ENCODE measurements around the gene ARHGAP1.

ARHGAP1 gene

GRCh38 chr11:46741600-46742484 lies 41.4 kb upstream of the ARHGAP1 start:
- no peak overlapping the region for H3K4me3 ChIP-seq (replicated peaks in 1 of 2; ENCODE audit: low read depth in 2 of 2, low read length in 2 of 2)
- no peak for DNase-seq (ENCODE audit: low read depth in 2 of 2)
- TF ChIP-seq CTCF (IDR thresholded peaks at IDR 0.05; ENCODE audit: low read depth, low read length), result no peak

- no peak for TF ChIP-seq CTCF (IDR thresholded peaks at IDR 0.05; ENCODE audit: low read depth, low read length)
- no peak for DNase-seq (ENCODE audit: low read depth in 2 of 2)
- no peak overlapping the region for H3K4me3 ChIP-seq (replicated peaks in 1 of 2; ENCODE audit: low read depth in 2 of 2, low read length in 2 of 2)
Measured at GRCh38 chr11:46738887-46739286, 38.5 kb upstream of the ARHGAP1 start.

- no peak for TF ChIP-seq CTCF (IDR thresholded peaks at IDR 0.05; ENCODE audit: low read depth, low read length)
- no peak for DNase-seq (ENCODE audit: low read depth in 2 of 2)
- no peak overlapping the region for H3K4me3 ChIP-seq (replicated peaks in 1 of 2; ENCODE audit: low read depth in 2 of 2, low read length in 2 of 2)
Measured at GRCh38 chr11:46737699-46738098, 37.3 kb upstream of the ARHGAP1 start.

- no peak for DNase-seq (ENCODE audit: low read depth in 2 of 2)
- no peak for TF ChIP-seq CTCF (IDR thresholded peaks at IDR 0.05; ENCODE audit: low read depth, low read length)
- H3K4me3 ChIP-seq (replicated peaks in 1 of 2; ENCODE audit: low read depth in 2 of 2, low read length in 2 of 2), result no peak overlapping the region
Measured at GRCh38 chr11:46736615-46737014, 36.2 kb upstream of the ARHGAP1 start.

GRCh38 chr11:46736146-46736545 lies 35.7 kb upstream of the ARHGAP1 start:
- no peak for DNase-seq (ENCODE audit: low read depth in 2 of 2)
- H3K4me3 ChIP-seq (replicated peaks in 1 of 2; ENCODE audit: low read depth in 2 of 2, low read length in 2 of 2), result no peak overlapping the region
- TF ChIP-seq CTCF (IDR thresholded peaks at IDR 0.05; ENCODE audit: low read depth, low read length), result no peak

GRCh38 chr11:46733234-46733633 lies 32.8 kb upstream of the ARHGAP1 start:
- no peak for TF ChIP-seq CTCF (IDR thresholded peaks at IDR 0.05; ENCODE audit: low read depth, low read length)
- H3K4me3 ChIP-seq (replicated peaks in 1 of 2; ENCODE audit: low read depth in 2 of 2, low read length in 2 of 2), result no peak overlapping the region
- no peak for DNase-seq (ENCODE audit: low read depth in 2 of 2)
